HL-60 (cell line): Measurements from ENCODE around the gene GFRA4.

Experiments
- DNase-seq, 2 experiments: peaks; one replicate each; pipeline ENCODE4 v3.0.0-alpha.2; 2010 to 2020; ENCODE audit warnings: low read depth in 1 of 2, low spot score in 1 of 2
- H3K27ac ChIP-seq: fragments of 250-450 bp; sonication (Bioruptor Pico); replicated peaks from 2 replicates; pipeline ENCODE4 v1.5.1; 2020; ENCODE audit warnings: mild to moderate bottlenecking, moderate library complexity
- H3K27me3 ChIP-seq: fragments of 250-450 bp; sonication (Bioruptor Pico); 2 replicates; pipeline ENCODE4 v1.5.1; 2021; ENCODE audit warnings: mild to moderate bottlenecking, moderate library complexity; ENCODE audit not compliant: insufficient read depth, poor library complexity, severe bottlenecking
- H3K4me3 ChIP-seq: replicated peaks from 2 replicates; pipeline ENCODE4 v1.5.1; 2011; ENCODE audit warnings: mild to moderate bottlenecking, control low read depth, low read length; ENCODE audit not compliant: insufficient read depth
- CTCF ChIP-seq: IDR thresholded peaks from one replicate; pipeline ENCODE4 v1.5.1; 2011; ENCODE audit warnings: low read length, control low read depth, inconsistent platforms; ENCODE audit not compliant: insufficient read depth
- GABPA ChIP-seq: IDR thresholded peaks from 2 replicates; pipeline ENCODE4 v1.6.1; 2012; ENCODE audit warnings: low read depth
- POLR2AphosphoS5 ChIP-seq: IDR thresholded peaks from 2 replicates; pipeline ENCODE4 v1.6.1; 2012; ENCODE audit warnings: low read depth
- REST ChIP-seq: IDR thresholded peaks from 2 replicates; pipeline ENCODE4 v1.6.1; 2012; ENCODE audit warnings: low read depth; ENCODE audit not compliant: insufficient replicate concordance
- SPI1 ChIP-seq: IDR thresholded peaks from 2 replicates; pipeline ENCODE4 v1.6.1; 2012; ENCODE audit warnings: low read depth, mild to moderate bottlenecking, borderline replicate concordance

Gene GFRA4

GRCh38 chr20:3669710-3670367 is 6.6 kb upstream of the GFRA4 start:
- no peak for DNase-seq
- TF ChIP-seq REST (no peak), GABPA (no peak), POLR2AphosphoS5 (no peak), SPI1 (no peak), CTCF (no peak)
- H3K27me3 ChIP-seq: peaks cover 44% of the 10 kb centered on the region
- H3K4me3 ChIP-seq: no peak overlapping the region
- H3K27ac ChIP-seq: no peak overlapping the region

GRCh38 chr20:3667434-3668037 is 4.3 kb upstream of the GFRA4 start:
- H3K27ac ChIP-seq: no peak overlapping the region
- H3K27me3 ChIP-seq: peaks cover 31% of the 10 kb centered on the region
- no peak for DNase-seq
- TF ChIP-seq CTCF (no peak), GABPA (no peak), SPI1 (no peak), REST (no peak), POLR2AphosphoS5 (no peak)
- H3K4me3 ChIP-seq: no peak overlapping the region

- H3K27me3 ChIP-seq: peaks cover 34% of the 10 kb centered on the region
- DNase-seq: no peak
Observed at GRCh38 chr20:3663858-3664257, 659 bp upstream of the GFRA4 start.

More at GRCh38 chr20:3663858-3664257, 659 bp upstream of the GFRA4 start:
- H3K27ac ChIP-seq: no peak overlapping the region
- TF ChIP-seq SPI1 (no peak), REST (no peak), POLR2AphosphoS5 (no peak), CTCF (no peak), GABPA (no peak)
- no peak overlapping the region for H3K4me3 ChIP-seq
